GM23248 (cell line): ENCODE measurements around the gene NOTCH2NLA.
"Not testable (repeated sequence)": the region's sequence is repeated elsewhere in the genome, so short reads cannot be mapped to it uniquely, and the experiment has no call there.

Experiments
- EZH2 ChIP-seq: fragments of 200-600 bp; sonication (generic); IDR thresholded peaks from 2 replicates; pipeline ENCODE4 v1.6.1; 2018; ENCODE audit warnings: antibody characterized with exemption, mild to moderate bottlenecking; ENCODE audit not compliant: insufficient read depth, poor library complexity, severe bottlenecking
- EZH2phosphoT487 ChIP-seq: fragments of 200-600 bp; sonication (generic); IDR thresholded peaks from 2 replicates; pipeline ENCODE4 v1.6.1; 2018; ENCODE audit warnings: antibody characterized with exemption, moderate library complexity, mild to moderate bottlenecking, low read depth; ENCODE audit not compliant: insufficient read depth

DNA sequence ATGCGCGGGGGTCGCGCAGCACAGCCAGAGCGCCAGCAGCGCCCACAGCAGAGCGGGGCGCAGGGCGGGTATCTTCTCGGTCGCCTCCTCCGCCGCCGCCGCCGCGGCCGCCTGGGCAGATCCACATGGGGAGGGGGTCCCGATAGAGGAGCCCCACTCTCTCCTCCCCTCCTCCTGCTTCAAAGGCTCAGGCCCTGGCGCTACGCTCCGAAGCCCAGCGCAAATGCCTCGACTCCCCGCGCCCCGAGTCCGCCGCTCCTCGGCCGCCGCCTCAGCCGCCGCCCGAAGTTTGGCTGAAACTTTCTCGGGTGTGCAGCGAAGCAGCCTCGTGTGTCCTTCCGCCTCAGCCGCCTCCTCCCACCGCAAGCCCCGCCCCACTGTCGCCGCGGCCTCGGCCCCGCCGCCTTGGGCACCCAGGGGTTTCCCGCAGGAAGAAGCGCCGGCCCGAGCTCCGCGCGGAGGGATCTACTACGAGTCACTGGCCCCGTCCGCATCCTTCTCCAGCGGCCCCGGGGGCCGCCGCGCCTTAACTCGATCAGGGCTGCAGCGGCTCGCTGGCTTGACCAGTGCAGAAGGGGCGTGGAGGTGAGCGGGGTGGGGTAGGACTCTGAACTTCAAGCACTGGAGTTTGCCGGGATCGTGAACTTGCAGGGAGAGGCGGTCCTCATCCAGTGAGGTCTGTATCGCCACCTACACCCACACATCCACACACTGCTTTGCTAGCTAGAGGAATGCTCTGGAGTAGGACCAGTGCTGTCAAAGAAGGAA lies at the start of gene NOTCH2NLA:
- TF ChIP-seq EZH2, EZH2phosphoT487: not testable (repeated sequence)
